Raji (cell line): ENCODE measurements around the gene ATG10.

Experiments
- POLR2A ChIP-seq: IDR thresholded peaks from 2 replicates; pipeline ENCODE4 v1.6.1; 2011; ENCODE audit warnings: low read depth, low read length, control low read depth; ENCODE audit not compliant: insufficient read depth

The ATG10 gene

DNA sequence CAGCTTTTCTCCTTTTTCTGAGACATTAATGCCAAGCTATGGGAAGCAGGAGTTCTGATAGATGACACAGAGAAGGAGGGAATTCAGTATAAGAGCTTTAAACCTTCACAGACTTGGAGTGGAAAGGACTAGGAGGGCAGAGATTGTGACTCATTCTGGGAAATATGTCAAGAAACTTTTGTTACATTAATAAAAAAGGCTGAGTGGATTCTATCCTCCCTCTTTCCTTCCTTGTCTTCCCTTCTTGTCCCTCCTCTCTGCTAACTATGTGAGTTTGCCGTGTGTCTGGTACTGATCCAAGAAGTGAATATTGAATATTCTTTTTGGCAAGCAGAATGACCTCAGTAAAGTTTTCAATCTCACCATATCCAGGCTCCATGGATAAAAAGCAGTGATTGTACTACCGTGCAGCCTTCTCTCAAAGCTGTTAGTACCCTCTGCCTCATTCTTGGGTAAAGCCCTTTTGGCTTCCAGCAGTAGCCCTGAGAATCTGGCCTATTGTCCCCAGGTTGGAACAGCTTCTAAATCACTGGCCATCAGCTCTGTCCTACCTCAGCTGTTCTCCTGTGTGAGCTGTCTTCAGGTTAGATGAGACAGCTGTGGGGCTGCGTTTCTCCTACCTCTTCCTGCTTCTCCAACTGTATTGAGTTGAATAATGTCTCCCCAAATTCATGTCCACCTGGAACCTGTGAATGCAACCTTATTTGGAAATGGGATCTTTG is 73.9 kb downstream of the ATG10 start:
- TF ChIP-seq POLR2A: no peak

DNA sequence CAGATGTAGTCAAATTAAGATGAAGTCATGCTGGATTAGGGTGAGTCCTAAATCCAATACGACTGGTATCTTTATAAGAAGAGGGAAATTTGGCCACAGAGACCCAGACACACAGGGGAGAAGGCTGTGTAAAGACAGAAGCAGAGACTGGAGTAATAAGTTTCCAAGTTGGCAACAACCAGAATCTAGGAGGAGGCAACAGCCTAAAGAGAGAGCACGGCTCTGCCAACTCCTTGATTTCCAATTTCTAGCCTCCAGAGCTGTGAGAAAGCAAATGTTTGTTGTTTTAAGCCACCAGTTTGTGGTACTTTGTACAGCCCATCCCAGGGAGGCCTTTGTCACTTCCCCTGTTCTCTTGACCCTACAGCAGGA is 74.4 kb downstream of the ATG10 start:
- TF ChIP-seq POLR2A: no peak

DNA sequence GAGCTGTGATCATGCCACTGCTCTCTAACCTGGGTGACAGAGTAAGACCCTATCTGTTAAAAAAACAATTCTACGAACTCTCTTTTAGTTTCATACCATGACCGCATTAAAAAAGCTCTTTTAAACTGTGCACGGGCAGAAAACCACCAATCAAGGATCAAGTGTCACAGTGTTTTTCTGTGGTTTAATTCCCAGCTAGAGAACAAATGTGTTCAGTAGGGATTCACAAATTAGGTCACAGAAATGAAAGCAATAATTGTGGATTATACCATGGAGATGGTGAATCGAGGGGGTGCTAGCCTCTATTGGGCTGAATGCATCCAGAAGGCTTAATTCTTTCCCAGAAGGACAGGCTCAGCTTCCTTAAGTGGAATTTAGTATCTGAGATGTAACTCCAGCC is 79.1 kb downstream of the ATG10 start:
- no peak for TF ChIP-seq POLR2A

DNA sequence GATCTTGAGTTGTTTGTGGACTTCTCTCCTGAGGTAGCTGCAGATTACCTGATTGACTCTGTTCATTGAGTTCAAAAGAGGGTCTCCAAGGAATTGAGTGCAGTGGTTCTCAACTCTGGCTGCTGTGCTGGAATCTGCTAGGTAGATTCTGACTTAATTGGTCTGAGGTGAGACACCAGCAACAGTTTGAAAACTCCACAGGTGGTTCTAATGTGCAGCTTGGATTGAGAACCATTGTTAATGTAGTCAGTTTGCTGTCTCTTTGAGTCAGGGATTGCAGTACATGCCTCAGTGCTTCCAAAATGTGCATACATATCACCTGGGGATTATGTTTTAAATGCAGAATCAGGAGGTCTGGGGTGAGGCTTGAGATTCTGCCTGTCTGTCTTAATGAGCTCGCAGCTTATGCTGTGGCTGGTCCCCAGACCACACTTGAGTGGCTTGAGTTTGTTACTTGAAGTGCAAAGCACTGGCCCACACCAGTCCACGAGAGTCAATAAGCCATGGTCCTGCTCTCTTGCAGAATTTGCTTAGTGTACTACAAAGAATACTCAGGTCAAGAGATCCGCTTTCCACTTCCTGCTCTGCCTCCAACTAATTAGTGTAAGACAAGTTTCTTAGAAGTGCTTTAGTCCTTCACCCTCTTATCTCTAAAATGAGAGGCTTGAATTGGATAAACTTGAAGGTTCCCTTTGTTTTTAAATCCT is 82.3 kb downstream of the ATG10 start:
- TF ChIP-seq POLR2A: no peak

DNA sequence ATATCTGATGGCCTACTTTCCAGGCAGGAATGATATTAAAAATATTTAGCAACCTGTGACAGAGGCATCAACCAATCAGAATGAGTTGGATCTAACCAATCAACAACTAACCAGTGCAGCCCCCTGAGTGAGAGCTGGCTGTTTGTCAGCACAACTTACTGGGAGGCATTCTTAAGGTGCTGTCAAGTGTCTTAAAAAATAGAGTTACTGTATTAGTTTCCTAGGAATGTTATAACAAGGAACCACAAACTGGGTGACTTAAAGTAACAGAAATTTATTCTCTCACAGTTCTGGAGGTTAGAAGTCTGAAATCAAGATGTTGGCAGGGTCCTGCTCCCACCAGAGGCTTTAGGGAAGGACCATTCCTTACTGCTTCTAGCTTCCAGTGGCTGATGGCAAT is 85.2 kb downstream of the ATG10 start:
- no peak for TF ChIP-seq POLR2A

DNA sequence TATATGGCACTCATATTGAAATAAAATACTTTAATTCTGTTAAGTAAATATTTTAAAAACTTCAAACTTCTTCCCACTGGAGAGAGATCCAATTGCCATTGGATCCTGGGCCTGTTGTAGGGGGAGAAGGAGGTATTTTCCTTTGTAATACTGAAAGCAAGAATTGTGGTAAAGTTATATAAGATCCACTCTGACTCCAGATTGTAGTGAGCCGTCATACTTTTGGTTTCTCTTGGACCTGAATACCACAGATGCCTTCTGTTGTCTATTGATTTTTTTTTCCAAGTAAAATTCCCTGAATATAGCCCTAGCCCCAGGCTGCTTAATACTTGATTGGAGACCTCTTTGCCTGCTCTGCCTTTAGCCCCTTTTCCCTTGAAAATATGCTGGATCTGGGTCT is 86.9 kb downstream of the ATG10 start:
- TF ChIP-seq POLR2A: no peak

DNA sequence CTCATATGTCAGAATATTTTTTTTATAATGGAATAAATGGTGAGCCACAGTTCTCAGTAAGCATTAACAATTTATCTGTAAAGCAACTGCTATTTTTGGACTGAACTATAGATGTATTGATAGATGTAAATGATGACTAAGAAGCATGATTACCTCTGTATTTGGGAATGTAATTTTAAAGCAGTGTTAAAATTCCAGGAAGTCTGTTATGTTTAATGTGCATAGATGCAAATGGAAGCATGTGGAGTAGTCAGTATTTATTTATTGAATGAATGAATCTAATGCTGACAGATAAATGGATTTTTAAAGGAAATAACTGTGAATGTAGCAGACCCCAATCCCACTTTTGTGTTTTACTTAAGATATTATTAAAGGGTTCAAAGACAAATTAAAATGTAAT is 95.0 kb downstream of the ATG10 start:
- TF ChIP-seq POLR2A: no peak

DNA sequence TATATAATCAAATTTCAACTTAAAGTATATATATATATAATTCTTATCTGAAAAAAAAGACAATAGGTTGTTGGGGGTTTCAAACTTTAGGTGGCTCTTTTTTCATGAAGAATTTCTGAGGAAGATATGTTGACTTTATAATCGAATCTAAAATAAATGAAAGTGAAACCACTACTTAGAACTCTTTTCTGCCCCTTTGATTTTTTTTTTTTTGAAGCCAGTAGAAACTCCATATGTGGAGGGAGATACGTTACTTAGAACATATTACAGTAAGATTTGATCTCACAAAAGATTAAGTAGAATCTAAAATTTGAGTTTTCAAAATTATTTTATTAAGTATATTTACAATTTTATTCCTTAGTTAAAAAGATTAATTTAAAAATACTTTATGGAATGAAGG is 96.9 kb downstream of the ATG10 start:
- no peak for TF ChIP-seq POLR2A

DNA sequence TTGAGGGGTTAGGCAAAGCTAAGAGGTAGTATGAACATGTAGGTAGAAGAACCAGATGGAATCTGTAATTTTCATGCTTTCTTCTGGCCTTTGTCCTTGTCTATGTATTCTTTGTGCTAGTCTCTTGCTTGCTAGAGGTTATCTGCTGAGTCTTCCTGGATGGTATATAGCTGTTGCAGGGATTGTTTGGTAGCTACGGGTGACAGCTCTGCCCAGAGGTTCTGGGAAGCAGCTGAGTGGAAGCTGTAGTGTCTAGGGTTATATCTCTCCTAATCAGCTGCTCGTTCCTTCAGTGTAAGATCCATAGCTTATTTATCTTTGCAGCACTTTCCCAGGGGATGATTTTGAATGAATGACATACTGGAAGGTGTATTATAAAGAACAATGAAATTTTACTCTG is 100.3 kb downstream of the ATG10 start:
- TF ChIP-seq POLR2A: no peak

DNA sequence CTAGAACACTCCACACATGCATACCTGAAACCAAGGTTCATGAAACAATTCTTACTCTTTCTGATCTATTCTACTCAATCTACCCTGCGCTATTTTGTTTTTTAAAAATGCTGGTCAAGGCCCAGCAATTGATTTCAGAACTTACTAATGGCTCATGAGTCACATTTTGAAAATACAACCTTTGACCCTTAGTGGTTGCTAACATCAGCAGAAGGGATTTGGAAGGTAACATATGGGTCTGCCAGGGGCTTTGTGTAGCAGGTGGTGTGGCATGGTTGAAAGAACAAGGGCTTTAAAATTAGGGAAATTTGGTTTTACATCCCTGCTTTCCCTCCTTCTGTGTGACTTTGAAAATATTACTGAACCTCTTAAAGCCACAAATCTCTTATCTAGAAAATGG is 101.4 kb downstream of the ATG10 start:
- TF ChIP-seq POLR2A: no peak

DNA sequence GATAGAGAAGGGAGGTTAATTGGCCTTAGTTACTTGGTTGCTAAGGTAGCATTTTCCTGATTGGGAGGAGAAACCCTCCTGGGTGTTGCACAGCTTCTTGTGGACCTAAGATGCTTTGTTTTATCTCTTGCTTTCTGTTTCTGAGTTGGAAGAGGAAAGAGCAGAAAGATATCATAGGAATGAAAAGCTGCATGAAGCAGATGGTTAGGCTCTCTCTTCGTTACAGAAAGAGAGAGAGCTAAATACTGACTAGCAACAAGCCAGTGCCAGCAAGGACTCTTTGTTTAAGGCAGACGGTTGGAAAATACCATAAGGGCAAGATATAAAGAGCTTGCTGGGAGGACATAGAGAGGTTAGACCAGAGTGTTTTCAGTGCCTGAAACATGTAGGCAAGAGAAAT is 103.1 kb downstream of the ATG10 start:
- no peak for TF ChIP-seq POLR2A

DNA sequence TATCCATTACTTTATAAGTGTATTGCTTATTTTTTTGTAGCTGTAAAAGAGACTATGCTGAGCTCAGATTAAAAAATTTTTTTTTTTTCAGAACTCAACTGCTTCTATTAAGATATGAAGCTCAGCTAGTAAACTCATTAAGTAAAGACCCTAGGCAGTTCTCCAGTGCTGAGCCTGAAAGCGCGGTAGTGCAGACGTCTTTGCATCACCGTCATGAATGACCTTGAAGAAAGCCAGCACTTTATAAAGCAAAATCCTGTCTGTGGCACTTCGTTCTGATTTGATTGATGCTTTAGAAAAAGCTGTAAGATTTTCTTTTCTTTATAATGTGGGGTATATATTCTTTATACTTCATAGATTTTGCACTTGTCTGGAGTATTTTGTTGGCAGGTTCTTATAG is 105.7 kb downstream of the ATG10 start:
- TF ChIP-seq POLR2A: no peak

DNA sequence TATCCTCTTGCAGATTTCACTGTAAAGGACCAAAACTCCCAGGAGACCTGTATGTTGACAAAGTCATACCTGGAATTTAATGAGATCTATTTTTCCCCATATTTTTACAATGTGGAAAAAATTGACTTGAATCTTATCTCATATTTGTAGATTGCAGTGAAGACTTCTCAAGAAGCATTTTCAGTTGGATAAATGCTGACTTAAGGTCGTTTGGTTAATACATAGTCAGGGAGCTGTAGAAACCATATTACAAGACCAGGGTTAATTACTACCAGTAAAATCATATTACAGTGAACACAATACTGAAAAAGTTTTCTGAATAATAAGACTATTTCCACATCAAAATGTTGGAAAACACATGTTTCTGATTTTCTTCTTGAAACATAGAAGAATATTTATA is 119.8 kb downstream of the ATG10 start:
- no peak for TF ChIP-seq POLR2A

DNA sequence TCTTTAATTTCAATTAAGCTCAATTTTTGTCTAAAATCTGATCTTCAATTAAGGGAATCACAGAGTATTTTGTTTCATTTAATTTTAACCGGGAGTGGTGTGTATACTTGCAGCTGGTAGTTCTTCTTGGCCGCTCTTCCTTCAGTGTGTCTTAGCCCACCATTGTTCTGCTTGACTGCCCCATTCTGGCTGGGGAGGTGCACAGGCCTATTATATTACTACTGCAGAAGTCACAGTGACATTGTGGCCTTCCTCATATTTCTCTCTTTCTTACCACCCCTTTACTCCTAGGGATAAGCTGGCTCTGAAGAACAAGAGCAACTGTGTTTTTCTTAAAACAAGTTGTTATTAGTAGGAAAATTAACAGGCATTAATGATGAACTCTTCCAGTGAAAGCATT is 123.7 kb downstream of the ATG10 start:
- no peak for TF ChIP-seq POLR2A

DNA sequence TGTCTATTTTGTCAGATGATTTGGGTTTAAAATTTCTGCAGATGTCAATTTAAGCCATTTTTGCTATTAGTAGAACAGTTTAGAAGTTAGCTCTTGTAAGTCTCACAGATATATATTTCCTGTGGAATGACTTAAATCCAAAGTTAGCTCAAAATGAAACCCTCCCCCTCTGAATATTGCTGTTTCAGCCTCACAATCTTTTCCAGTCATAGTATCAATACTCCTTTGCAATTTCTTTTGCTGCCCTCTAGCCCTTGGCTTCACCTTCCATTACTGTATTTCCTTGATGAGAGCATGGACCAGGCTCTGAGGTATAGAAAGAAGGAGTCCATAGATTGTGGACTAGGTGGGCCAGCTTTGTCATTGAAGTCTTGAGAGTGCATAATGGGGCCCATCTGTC is 124.4 kb downstream of the ATG10 start:
- TF ChIP-seq POLR2A: no peak

DNA sequence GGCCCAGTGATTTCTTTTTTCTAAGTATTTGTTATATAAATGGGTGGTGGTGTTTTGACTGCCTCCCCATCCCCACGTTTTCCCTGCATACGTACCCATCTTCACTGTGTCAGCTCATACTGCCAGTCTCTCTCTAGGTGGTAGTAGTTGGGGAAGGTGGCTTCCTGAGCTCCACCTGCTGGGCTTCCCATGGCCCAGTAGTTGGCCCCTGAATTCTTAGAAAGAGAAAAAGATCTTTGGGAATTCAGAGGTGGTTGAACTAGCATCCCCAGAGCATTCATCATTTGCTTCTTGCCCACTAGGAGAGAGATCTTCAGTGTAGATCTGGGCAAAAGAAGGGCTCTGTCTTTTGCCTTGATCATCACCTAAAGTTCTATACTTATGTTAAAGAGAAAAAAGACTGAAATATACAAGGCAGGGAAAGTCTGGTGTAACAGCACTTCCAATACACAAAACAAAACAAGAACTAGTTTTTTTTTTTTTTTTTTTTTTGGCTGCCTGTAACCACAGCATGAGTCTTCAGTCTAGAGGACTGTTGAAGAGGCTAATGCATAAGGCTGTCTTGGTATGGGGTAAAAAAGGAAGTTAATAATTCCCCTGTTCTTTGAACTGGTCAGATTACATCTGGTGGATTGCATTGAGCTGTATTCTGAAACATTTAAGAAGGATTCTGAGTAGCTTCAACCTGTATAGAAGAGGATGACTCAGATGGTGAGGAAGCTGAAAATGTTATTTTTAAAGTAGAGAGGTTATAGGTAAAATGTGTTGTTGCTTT is 128.7 kb downstream of the ATG10 start:
- TF ChIP-seq POLR2A: no peak

DNA sequence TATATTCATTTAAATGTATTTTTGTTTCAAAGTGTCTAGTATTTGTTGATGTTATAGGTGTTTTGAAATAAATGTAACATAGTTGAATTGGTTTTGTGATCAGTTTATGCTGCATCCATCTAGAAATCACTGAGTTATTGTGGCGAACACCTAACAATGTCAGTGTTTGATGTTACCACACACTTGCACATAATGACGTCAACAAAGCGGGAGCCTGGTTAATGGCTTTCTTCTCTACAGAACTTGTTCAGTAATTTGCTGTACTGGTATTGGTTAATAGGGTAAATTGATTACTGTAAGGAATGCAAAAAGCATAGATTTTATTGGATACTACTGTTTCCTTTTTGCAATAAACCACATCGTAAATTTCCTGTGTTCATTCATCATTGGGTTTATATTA is 133.0 kb downstream of the ATG10 start:
- TF ChIP-seq POLR2A: no peak

DNA sequence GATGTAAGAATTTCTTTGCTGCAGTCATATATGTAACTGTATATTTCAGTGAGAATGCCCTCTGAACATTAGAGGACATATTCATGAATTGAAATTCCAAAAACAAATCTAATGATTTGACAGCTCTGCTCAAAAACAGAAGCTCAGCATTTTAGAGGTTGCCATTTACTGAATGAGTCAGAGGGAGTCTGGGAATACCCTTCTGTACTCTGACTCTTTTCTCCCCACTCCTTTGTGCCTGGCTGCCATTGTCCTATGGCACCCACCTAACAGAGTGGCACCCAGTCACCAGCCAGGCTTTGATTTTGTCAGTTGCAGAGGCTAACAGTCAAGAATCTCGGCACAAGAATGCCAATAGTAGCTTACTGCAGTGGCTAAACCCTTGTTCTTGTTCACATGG is 133.6 kb downstream of the ATG10 start:
- no peak for TF ChIP-seq POLR2A
